SK-N-SH treated with all-trans-retinoic acid at 6 μM for 48 hours (cell line): ENCODE results near the gene KIF1C.

Experiments used
- ATAC-seq: fragments of 200-7000 bp; cut with Tn5 transposase; 3 replicates; pipeline ENCODE4 v1.9.1; 2020; ENCODE audit warnings: mild to moderate bottlenecking, moderate library complexity
- BACH2 ChIP-seq: fragments of 250-450 bp; sonication (Bioruptor Pico); IDR thresholded peaks from 2 replicates; pipeline ENCODE4 v1.9.0; 2021; ENCODE audit warnings: mild to moderate bottlenecking, borderline replicate concordance
- CREB5 ChIP-seq: fragments of 250-450 bp; sonication (Bioruptor Pico); IDR thresholded peaks from 2 replicates; pipeline ENCODE4 v1.5.1; 2020; ENCODE audit warnings: low read depth, mild to moderate bottlenecking, moderate library complexity
- CSRNP3 ChIP-seq: fragments of 250-450 bp; sonication (Bioruptor Pico); IDR thresholded peaks from 2 replicates; pipeline ENCODE4 v1.5.1; 2021; ENCODE audit warnings: mild to moderate bottlenecking, moderate library complexity
- ESRRG ChIP-seq: fragments of 250-450 bp; sonication (Bioruptor Pico); IDR thresholded peaks from 2 replicates; pipeline ENCODE4 v1.6.1; 2021; ENCODE audit warnings: mild to moderate bottlenecking
- GLIS3 ChIP-seq: fragments of 250-450 bp; sonication (Bioruptor Pico); IDR thresholded peaks from 2 replicates; pipeline ENCODE4 v1.5.0; 2020; ENCODE audit warnings: mild to moderate bottlenecking, moderate library complexity
- ISL1 ChIP-seq: fragments of 250-450 bp; sonication (Bioruptor Pico); IDR thresholded peaks from 2 replicates; pipeline ENCODE4 v2.1.2; 2022; ENCODE audit warnings: mild to moderate bottlenecking, moderate library complexity
- OSR1 ChIP-seq: fragments of 250-450 bp; sonication (Bioruptor Pico); IDR thresholded peaks from 2 replicates; pipeline ENCODE4 v1.8.0; 2022; ENCODE audit warnings: moderate library complexity, mild to moderate bottlenecking, inconsistent platforms
- PATZ1 ChIP-seq: fragments of 250-450 bp; sonication (Bioruptor Pico); IDR thresholded peaks from 2 replicates; pipeline ENCODE4 v1.8.0; 2020; ENCODE audit warnings: mild to moderate bottlenecking, moderate library complexity, borderline replicate concordance
- PPARA ChIP-seq: fragments of 250-450 bp; sonication (Bioruptor Pico); IDR thresholded peaks from 2 replicates; pipeline ENCODE4 v1.5.0; 2020; ENCODE audit warnings: mild to moderate bottlenecking, borderline replicate concordance
- RARB ChIP-seq: fragments of 250-450 bp; sonication (Bioruptor Pico); IDR thresholded peaks from 2 replicates; pipeline ENCODE4 v1.8.0; 2021; ENCODE audit warnings: mild to moderate bottlenecking, moderate library complexity
- SNAI2 ChIP-seq: fragments of 250-450 bp; sonication (Bioruptor Pico); IDR thresholded peaks from 2 replicates; pipeline ENCODE4 v1.5.0; 2020; ENCODE audit warnings: mild to moderate bottlenecking, moderate library complexity
- TCF4 ChIP-seq: fragments of 250-450 bp; sonication (Bioruptor Pico); IDR thresholded peaks from 2 replicates; pipeline ENCODE4 v1.8.0; 2021; ENCODE audit warnings: mild to moderate bottlenecking, moderate library complexity, borderline replicate concordance
- TOX ChIP-seq: fragments of 250-450 bp; sonication (Bioruptor Pico); IDR thresholded peaks from 2 replicates; pipeline ENCODE4 v1.8.0; 2021; ENCODE audit warnings: mild to moderate bottlenecking, moderate library complexity, borderline replicate concordance
- TSHZ2 ChIP-seq: fragments of 250-450 bp; sonication (Bioruptor Pico); IDR thresholded peaks from 2 replicates; pipeline ENCODE4 v1.5.0; 2020; ENCODE audit warnings: mild to moderate bottlenecking, moderate library complexity
- ZC3H10 ChIP-seq: fragments of 250-450 bp; sonication (Bioruptor Pico); IDR thresholded peaks from 2 replicates; pipeline ENCODE4 v1.5.1; 2021; ENCODE audit warnings: mild to moderate bottlenecking, moderate library complexity
- ZFP3 ChIP-seq: fragments of 250-450 bp; sonication (Bioruptor Pico); IDR thresholded peaks from 2 replicates; pipeline ENCODE4 v1.5.0; 2020; ENCODE audit warnings: mild to moderate bottlenecking, moderate library complexity
- ZFP30 ChIP-seq: fragments of 450-650 bp; formaldehyde crosslinking; IDR thresholded peaks from 2 replicates; pipeline ENCODE4 v1.5.0; 2022; ENCODE audit warnings: mild to moderate bottlenecking, moderate library complexity
- ZNF565 ChIP-seq: fragments of 450-650 bp; formaldehyde crosslinking; conservative IDR thresholded peaks from 2 replicates; pipeline ENCODE4 v1.5.0; 2020; ENCODE audit warnings: low read depth, mild to moderate bottlenecking, moderate library complexity
- ZNF70 ChIP-seq: fragments of 450-650 bp; formaldehyde crosslinking; IDR thresholded peaks from 2 replicates; pipeline ENCODE4 v1.5.0; 2020; ENCODE audit warnings: mild to moderate bottlenecking, moderate library complexity
- ZNF8 ChIP-seq: fragments of 450-650 bp; formaldehyde crosslinking; IDR thresholded peaks from 2 replicates; pipeline ENCODE4 v1.5.0; 2020; ENCODE audit warnings: mild to moderate bottlenecking, moderate library complexity

The KIF1C gene

GRCh38 chr17:5034651-5035050, 36.9 kb downstream of the KIF1C start (continued):
- TF ChIP-seq PATZ1 (CRISPR knock-in tag) (no peak), GLIS3 (no peak), ZNF70 (CRISPR knock-in tag) (no peak), PPARA (CRISPR knock-in tag) (no peak), ESRRG (CRISPR knock-in tag) (no peak), RARB (CRISPR knock-in tag) (no peak), TOX (no peak), ISL1 (CRISPR knock-in tag) (no peak), BACH2 (CRISPR knock-in tag) (no peak), ZC3H10 (CRISPR knock-in tag) (no peak)

GRCh38 chr17:5035315-5035714, 37.6 kb downstream of the KIF1C start, which contains the start of gene SLC52A1:
Gene SLC52A1, minus strand, starts transcription at chr17:5035426. Its CDS starts 820 bp downstream, at chr17:5034606.
- TF ChIP-seq ZNF8 (CRISPR knock-in tag): no peak
- no peak for TF ChIP-seq TCF4 (CRISPR knock-in tag)
- no peak for TF ChIP-seq TSHZ2 (CRISPR knock-in tag)
- TF ChIP-seq GLIS3: no peak
- no peak for TF ChIP-seq OSR1 (CRISPR knock-in tag)
- no peak for TF ChIP-seq SNAI2 (CRISPR knock-in tag)
- no peak for TF ChIP-seq ESRRG (CRISPR knock-in tag)
- TF ChIP-seq PPARA (CRISPR knock-in tag): no peak
- TF ChIP-seq CREB5 (CRISPR knock-in tag): no peak
- no peak for TF ChIP-seq ZNF565 (CRISPR knock-in tag)
- TF ChIP-seq ZNF70 (CRISPR knock-in tag): no peak
- peak; percentile 39; the same call in 2 of the 3 replicates for ATAC-seq

- no peak for ATAC-seq
- TF ChIP-seq ZNF8 (CRISPR knock-in tag) (no peak), ZC3H10 (CRISPR knock-in tag) (no peak), ZNF565 (CRISPR knock-in tag) (no peak), ISL1 (CRISPR knock-in tag) (no peak), SNAI2 (CRISPR knock-in tag) (no peak), CREB5 (CRISPR knock-in tag) (no peak), PATZ1 (CRISPR knock-in tag) (no peak), TSHZ2 (CRISPR knock-in tag) (no peak), TCF4 (CRISPR knock-in tag) (no peak), GLIS3 (no peak), ZFP30 (CRISPR knock-in tag) (no peak), ESRRG (CRISPR knock-in tag) (no peak), CSRNP3 (CRISPR knock-in tag) (no peak), ZNF70 (CRISPR knock-in tag) (no peak), ZFP3 (CRISPR knock-in tag) (no peak), RARB (CRISPR knock-in tag) (no peak), OSR1 (CRISPR knock-in tag) (no peak)
- TF ChIP-seq, all 23 proteins: peak for 0
These were observed 44.6 kb downstream of the KIF1C start for GRCh38 chr17:5042157-5043022.
